HepG2 (cell line): ENCODE measurements around the gene TNRC18. TPM values are rescaled to one million over a fixed set of nuclear protein-coding genes. Genes with fewer than 3 reads are reported as not detected.
A peak's percentile ranks its signal among the peaks of the same experiment; 100 is the strongest.

Experiments used
- ATAC-seq: fragments of 200-7000 bp; cut with Tn5 transposase; 3 replicates; pipeline ENCODE4 v1.9.1; 2020; ENCODE audit warnings: mild to moderate bottlenecking, moderate library complexity
- BruUV-seq: library from RNA; stranded (reverse); fragments of 400-500 nt; replicated peaks from 2 replicates; lab custom pipeline; 2021; lab: Mats Ljungman, UMichigan
- CTCF ChIA-PET: fragments of 300-600 bp; formaldehyde crosslinking; extraction: SDS; loops from one replicate; lab custom pipeline; 2021; ENCODE audit warnings: low total read pairs, inconsistent platforms, low intra/inter-chr PET ratio; lab: Yijun Ruan, JAX
- POLR2A ChIA-PET: fragments of 350-600 bp; sonication (Branson Sonifier 250); formaldehyde crosslinking; loops from one replicate; lab custom pipeline; 2020; ENCODE audit warnings: antibody characterized with exemption, inconsistent platforms; lab: Yijun Ruan, JAX
- DNase-seq: peaks from one replicate; pipeline ENCODE4 v3.0.0-alpha.2; 2015; ENCODE audit warnings: low spot score
- FAIRE-seq: peaks from 3 replicates; lab custom pipeline; 2011; peaks lifted over from hg19 to GRCh38; lab: Jason Lieb, UNC
- H2AFZ ChIP-seq: one replicate; pipeline ENCODE4 v1.6.1; 2011; ENCODE audit warnings: low read length, inconsistent platforms
- H3K27ac ChIP-seq: fragments of 300-600 bp; 3 replicates; pipeline ENCODE4 v1.8.0; 2011; ENCODE audit warnings: mixed run types, mild to moderate bottlenecking, mixed read lengths, low read length, inconsistent platforms; ENCODE audit not compliant: insufficient read depth; ENCODE audit errors: extremely low read length
- H3K27me3 ChIP-seq, 2 experiments: fragments of 200-600 bp in 1 of 2; 2 replicates in 1 of 2; 3 replicates in 1 of 2; pipeline versions ENCODE4 v1.6.0 to v1.8.0; 2011; ENCODE audit warnings: low read length in 2 of 2, mild to moderate bottlenecking in 2 of 2, moderate library complexity in 2 of 2, inconsistent platforms in 1 of 2; ENCODE audit not compliant: insufficient read depth in 2 of 2, control insufficient read depth in 1 of 2
- H3K36me3 ChIP-seq, 2 experiments: fragments of 200-600 bp in 1 of 2; replicated peaks in 1 of 2; 2 replicates in 1 of 2; 3 replicates in 1 of 2; pipeline versions ENCODE4 v1.5.1 to v1.8.0; 2011; ENCODE audit warnings: low read length in 2 of 2, inconsistent platforms in 1 of 2; ENCODE audit not compliant: insufficient read depth in 2 of 2, control insufficient read depth in 1 of 2
- H3K4me1 ChIP-seq: 2 replicates; pipeline ENCODE4 v1.5.1; 2012; ENCODE audit warnings: low read length, inconsistent platforms; ENCODE audit not compliant: insufficient read depth
- H3K4me2 ChIP-seq: 2 replicates; pipeline ENCODE4 v1.6.0; 2011; ENCODE audit warnings: low read depth, low read length, inconsistent platforms
- H3K4me3 ChIP-seq, 3 experiments: fragments of 200-600 bp in 1 of 3; sonication (generic), shearing (Covaris generic) in 1 of 3; replicated peaks in 1 of 3; 2 replicates each; pipeline ENCODE4 v1.5.1; 2011 to 2016; ENCODE audit warnings: low read length in 3 of 3, inconsistent platforms in 2 of 3, low read depth in 2 of 3, mild to moderate bottlenecking in 2 of 3, control low read depth in 1 of 3, mixed read lengths in 1 of 3; ENCODE audit not compliant: insufficient read depth in 1 of 3
- H3K79me2 ChIP-seq: one replicate; pipeline ENCODE4 v1.6.1; 2011; ENCODE audit warnings: low read length, inconsistent platforms; ENCODE audit not compliant: insufficient read depth
- H3K9ac ChIP-seq: 2 replicates; pipeline ENCODE4 v1.6.0; 2011; ENCODE audit warnings: mild to moderate bottlenecking, low read depth, low read length, inconsistent platforms; ENCODE audit not compliant: insufficient read depth
- H3K9me3 ChIP-seq: 2 replicates; pipeline ENCODE4 v1.5.1; 2012; ENCODE audit warnings: mild to moderate bottlenecking, low read length
- H4K20me1 ChIP-seq: 2 replicates; pipeline ENCODE4 v1.6.0; 2011; ENCODE audit warnings: inconsistent platforms, mild to moderate bottlenecking, low read length, moderate library complexity; ENCODE audit not compliant: insufficient read depth
- EZH2 ChIP-seq: conservative IDR thresholded peaks from 2 replicates; pipeline ENCODE4 v1.6.1; 2012; ENCODE audit warnings: mild to moderate bottlenecking, low read depth, low read length, moderate library complexity
- MBNL3 ChIP-seq: fragments of 250-450 bp; sonication (Bioruptor Pico); conservative IDR thresholded peaks from 2 replicates; pipeline ENCODE4 v1.8.0; 2022; ENCODE audit warnings: mild to moderate bottlenecking, inconsistent platforms
- RFX5 ChIP-seq: IDR thresholded peaks from 2 replicates; pipeline ENCODE4 v1.6.1; 2011; ENCODE audit warnings: low read depth, low read length, improper control_type of control experiment
- TAF15 ChIP-seq: fragments of 200-400 bp; formaldehyde crosslinking; IDR thresholded peaks from one replicate; pipeline ENCODE4 v1.6.1; 2018; ENCODE audit warnings: mild to moderate bottlenecking, low read depth, low read length; ENCODE audit not compliant: poor library complexity, severe bottlenecking
- ZFP62 ChIP-seq: sonication (generic); formaldehyde crosslinking; IDR thresholded peaks from 2 replicates; pipeline ENCODE4 v1.4.0; 2020; ENCODE audit warnings: missing genetic modification reagents
- ZNF121 ChIP-seq: sonication (generic); formaldehyde crosslinking; IDR thresholded peaks from 2 replicates; pipeline ENCODE4 v1.5.0; 2020; ENCODE audit warnings: mild to moderate bottlenecking, missing genetic modification reagents
- ZNF143 ChIP-seq: sonication (generic); formaldehyde crosslinking; IDR thresholded peaks from 2 replicates; pipeline ENCODE4 v1.4.0; 2020; ENCODE audit warnings: missing genetic modification reagents
- ZNF263 ChIP-seq: sonication (generic); formaldehyde crosslinking; IDR thresholded peaks from 2 replicates; pipeline ENCODE4 v1.4.0; 2020; ENCODE audit warnings: missing genetic modification reagents
- ZNF30 ChIP-seq: sonication (generic); formaldehyde crosslinking; IDR thresholded peaks from 2 replicates; pipeline ENCODE4 v1.5.0; 2020; ENCODE audit warnings: mild to moderate bottlenecking, missing genetic modification reagents
- ZNF563 ChIP-seq: sonication (generic); formaldehyde crosslinking; IDR thresholded peaks from 2 replicates; pipeline ENCODE4 v1.8.0; 2022; ENCODE audit warnings: mild to moderate bottlenecking, moderate library complexity, missing genetic modification reagents
- ZNF629 ChIP-seq: sonication (generic); formaldehyde crosslinking; conservative IDR thresholded peaks from 2 replicates; pipeline ENCODE4 v1.5.0; 2020; ENCODE audit warnings: missing genetic modification reagents
- WGBS: methylation state at CpG from one replicate; pipeline ENCODE4 v1.1.6; 2017; ENCODE audit warnings: low lambda C conversion rate; 5-methylcytosine and 5-hydroxymethylcytosine counted together
- in situ Hi-C: cut with HindIII; loops from 2 replicates; pipeline ENCODE4 v1.10.0; 2017; ENCODE audit warnings: low pct_unique_long_range_greater_than_20kb; ENCODE audit not compliant: extremely low pct_ligation_motif_present
- intact Hi-C: fragments of 100-400 bp; cut with micrococcal nuclease; formaldehyde crosslinking; loops from one replicate; pipeline ENCODE4 v1.10.0; 2022; ENCODE audit not compliant: unreplicated experiment
- polyA plus RNA-seq, 8 experiments: library from polyadenylated mRNA; depleted of rRNA in 3 of 8; stranded (reverse) in 7 of 8; unstranded in 1 of 8; fragments of >200 nt; fragmentation: Illumina TruSeq in 4 of 8; extraction: Trizol in 4 of 8; gene quantifications; 2 replicates each; pipeline versions ENCODE4 v1.2.1 to v1.2.3, GENCODE V29; 2011 to 2016; ENCODE audit warnings: low read depth in 4 of 8, missing spikeins in 1 of 8, mixed read lengths in 1 of 8; ENCODE audit not compliant: insufficient read depth in 1 of 8
- total RNA-seq, 5 experiments: library from RNA; depleted of rRNA; stranded (reverse); fragments of >200 nt; fragmentation: Illumina TruSeq; extraction: Trizol; gene quantifications; 2 replicates each; pipeline ENCODE4 v1.2.3, GENCODE V29; 2016; ENCODE audit warnings: low read depth in 1 of 5
- TF ChIP-seq, protein P1 (sequence below): sonication (generic); formaldehyde crosslinking; IDR thresholded peaks from 2 replicates; pipeline ENCODE4 v1.4.0; 2020; ENCODE audit warnings: mild to moderate bottlenecking, missing genetic modification reagents

Gene TNRC18
- total and polyA plus RNA-seq, 2 of the 13 experiments (the other 11 are each of a cell fraction or from before 2014, with no cell fraction given) = 11.7 to 17.4 TPM

DNA sequence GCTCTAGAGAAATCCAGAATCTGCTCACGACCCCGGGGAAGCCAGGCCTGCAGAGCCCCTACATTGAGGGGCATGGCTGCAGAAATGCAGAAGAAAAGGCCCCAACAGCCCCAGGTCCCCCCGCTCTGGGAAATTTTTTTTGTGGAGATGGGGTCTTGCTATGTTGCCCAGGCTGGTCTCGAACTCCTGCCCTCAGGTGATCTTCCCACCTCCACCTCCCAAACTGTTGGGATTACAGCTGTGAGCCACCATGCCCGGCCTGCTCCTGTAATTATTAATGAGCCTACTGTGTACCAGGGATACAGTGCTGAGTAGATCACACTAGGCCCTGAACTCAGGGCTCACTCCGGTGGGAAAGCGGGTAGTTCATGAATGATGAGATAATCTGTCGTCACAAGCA lies 29.9 kb downstream of the TNRC18 start:
- peaks cover 24% of the 10 kb centered on the region for H3K79me2 ChIP-seq
- DNase-seq (no peak), ATAC-seq (no peak), FAIRE-seq (no peak)
- H3K4me1 ChIP-seq = no peaks in the 10 kb centered on the region
- H3K36me3 ChIP-seq = peaks cover 23 to 47% of the 10 kb centered on the region in 2 experiments
- no peak overlapping the region for H3K27ac ChIP-seq
- H2AFZ ChIP-seq = no peak overlapping the region
- intact Hi-C loops (no loop called here), in situ Hi-C loops (no loop called here)
- no peaks in the 10 kb centered on the region for H3K9me3 ChIP-seq
- ChIA-PET POLR2A (interaction anchor here (1.1 kb wide), 1 partner anchor 11 kb away, joined by 3 read pairs; no protein-coding TSS in a partner anchor), CTCF (no interaction called here)
- TF ChIP-seq TAF15 (no peak), RFX5 (no peak), ZFP62 (no peak), ZNF143 (CRISPR knock-in tag) (no peak), ZNF563 (CRISPR knock-in tag) (no peak), ZNF121 (CRISPR knock-in tag) (peak; percentile 72; the same call in 1 of the 2 replicates)
- H3K9ac ChIP-seq = no peak overlapping the region
- no peak overlapping the region for H3K4me3 ChIP-seq
- peaks cover 45% of the 10 kb centered on the region; the same call in 1 of the 2 replicates for H4K20me1 ChIP-seq
- WGBS = over 99% methylated on average over 7 of the region's 8 CpGs
- no peak overlapping the region for H3K4me2 ChIP-seq
- H3K27me3 ChIP-seq = no peaks in the 10 kb centered on the region
- no TSS peak for BruUV-seq

DNA sequence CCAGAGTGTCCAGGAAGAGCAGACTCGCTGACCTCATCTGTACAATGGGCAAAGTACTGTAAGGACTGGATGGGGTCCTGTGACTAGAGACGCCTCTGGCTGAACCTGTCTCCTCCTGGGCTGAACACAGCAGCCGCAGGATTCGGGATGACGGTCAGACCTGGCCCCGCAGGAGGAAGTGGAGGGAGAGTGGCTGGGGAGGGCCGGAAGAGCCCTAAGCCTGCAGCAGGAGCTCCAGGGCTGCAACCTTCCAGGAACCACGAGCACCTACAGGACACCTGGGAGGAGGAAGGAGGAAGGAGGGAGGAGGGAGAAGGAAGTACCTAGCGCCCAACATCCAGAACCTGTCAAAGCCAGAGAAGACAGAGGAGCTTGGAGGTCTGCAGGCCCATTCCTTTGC lies 30.3 kb downstream of the TNRC18 start:
- peaks cover 21% of the 10 kb centered on the region for H3K79me2 ChIP-seq
- in situ Hi-C loops = no loop called here
- peaks cover 45% of the 10 kb centered on the region; the same call in 1 of the 2 replicates for H4K20me1 ChIP-seq
- ChIA-PET POLR2A (no interaction called here), CTCF (no interaction called here)
- intact Hi-C loops = no loop called here
- H3K4me3 ChIP-seq = no peak overlapping the region
- 96% methylated on average over 9 of the region's 9 CpGs for WGBS
- H3K27me3 ChIP-seq = no peaks in the 10 kb centered on the region
- no peak for ATAC-seq
- no peak overlapping the region for H3K9ac ChIP-seq
- H3K4me1 ChIP-seq = no peaks in the 10 kb centered on the region
- no peaks in the 10 kb centered on the region for H3K9me3 ChIP-seq
- H3K27ac ChIP-seq = no peak overlapping the region
- no peak overlapping the region for H3K4me2 ChIP-seq
- FAIRE-seq = no peak
- no peak for DNase-seq
- no TSS peak for BruUV-seq
- H2AFZ ChIP-seq = no peak overlapping the region
- peaks cover 23 to 47% of the 10 kb centered on the region in 2 experiments for H3K36me3 ChIP-seq
- TF ChIP-seq, protein P1, sequence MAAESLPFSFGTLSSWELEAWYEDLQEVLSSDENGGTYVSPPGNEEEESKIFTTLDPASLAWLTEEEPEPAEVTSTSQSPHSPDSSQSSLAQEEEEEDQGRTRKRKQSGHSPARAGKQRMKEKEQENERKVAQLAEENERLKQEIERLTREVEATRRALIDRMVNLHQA (CRISPR knock-in tag) = no peak
- TF ChIP-seq ZNF30 (CRISPR knock-in tag) = no peak
- no peak for TF ChIP-seq MBNL3
- no peak for TF ChIP-seq EZH2
- peak; percentile 49 for TF ChIP-seq ZNF263 (CRISPR knock-in tag)
- peak; percentile 62 for TF ChIP-seq ZNF629 (CRISPR knock-in tag)
